GM12891 (cell line): ENCODE measurements around the gene MBOAT2.

Experiments used
- PAX5 ChIP-seq: IDR thresholded peaks from 2 replicates; pipeline ENCODE4 v1.6.1; 2011; ENCODE audit warnings: low read length, moderate library complexity, mild to moderate bottlenecking; ENCODE audit not compliant: insufficient read depth, severe bottlenecking
- POLR2A ChIP-seq: IDR thresholded peaks from 2 replicates; pipeline ENCODE4 v1.6.1; 2011; ENCODE audit warnings: low read depth, low read length, control low read depth
- POLR2AphosphoS5 ChIP-seq: IDR thresholded peaks from 2 replicates; pipeline ENCODE4 v1.6.1; 2011; ENCODE audit warnings: low read depth, low read length, control low read depth
- POU2F2 ChIP-seq: IDR thresholded peaks from 2 replicates; pipeline ENCODE4 v1.6.1; 2011; ENCODE audit warnings: low read depth, mild to moderate bottlenecking, control low read depth, low read length, moderate library complexity
- SPI1 ChIP-seq: IDR thresholded peaks from 2 replicates; pipeline ENCODE4 v1.6.1; 2011; ENCODE audit warnings: low read depth, low read length, control low read depth
- TAF1 ChIP-seq: IDR thresholded peaks from 2 replicates; pipeline ENCODE4 v1.6.1; 2011; ENCODE audit warnings: low read depth, low read length, control low read depth

DNA sequence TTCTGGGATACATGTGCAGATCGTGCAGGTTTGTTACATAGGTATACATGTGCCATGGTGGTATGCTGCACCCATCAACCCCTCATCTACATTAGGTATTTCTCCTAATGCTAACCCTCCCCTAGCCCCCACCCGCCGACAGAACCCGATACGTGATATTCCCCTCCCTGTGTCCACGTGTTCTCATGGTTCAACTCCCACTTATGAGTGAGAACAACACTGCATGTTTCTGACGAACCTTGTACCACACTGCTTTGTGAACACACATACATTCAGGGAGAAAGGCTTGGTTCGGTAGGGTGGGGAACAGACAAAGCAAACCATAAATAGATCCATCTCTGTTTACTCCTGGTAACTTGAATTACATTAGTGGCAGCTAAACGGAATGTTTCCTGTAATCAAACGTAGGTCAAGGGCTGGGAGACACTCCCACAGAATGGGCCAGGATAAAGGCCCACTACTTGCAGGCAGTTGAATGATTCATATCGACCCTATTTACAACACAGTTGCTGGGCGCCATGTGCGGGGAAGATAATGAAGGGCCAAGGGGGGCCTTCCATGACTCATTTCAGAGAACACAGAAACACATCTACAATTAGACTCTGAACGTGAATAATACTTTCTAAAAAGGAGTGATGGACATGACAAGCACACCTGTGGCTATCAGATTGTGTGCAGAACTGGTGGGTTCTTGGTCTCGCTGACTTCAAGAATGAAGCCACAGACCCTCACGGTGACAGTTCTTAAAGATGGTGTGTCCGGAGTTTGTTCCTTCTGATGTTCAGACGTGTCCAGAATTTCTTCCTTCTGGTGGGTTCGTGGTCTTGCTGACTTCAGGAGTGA lies 109.3 kb downstream of the MBOAT2 start:
- TF ChIP-seq POLR2AphosphoS5 (no peak), TAF1 (no peak), PAX5 (no peak), POLR2A (no peak), SPI1 (no peak), POU2F2 (no peak)
